ENCODE data around the gene FRMD4A.

Gene FRMD4A

DNA sequence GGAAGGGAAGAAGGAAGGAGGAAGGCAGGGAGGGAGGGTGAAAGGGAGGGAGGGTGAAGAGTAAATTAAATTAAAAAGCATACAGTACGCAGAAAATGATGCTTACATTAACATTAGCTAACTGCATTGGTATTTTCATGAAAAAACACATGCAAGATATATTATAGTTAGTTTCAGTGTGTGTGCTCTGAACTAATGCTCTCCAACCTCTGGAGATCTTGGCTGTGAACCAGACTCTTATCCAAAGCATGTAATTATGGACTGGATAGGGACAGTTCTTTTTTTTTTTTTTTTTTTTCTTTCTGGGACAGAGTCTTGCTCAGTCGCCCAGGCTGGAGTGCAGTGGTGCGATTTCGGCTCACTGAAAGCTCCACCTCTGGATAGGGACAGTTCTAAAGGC, 357.0 kb downstream of the FRMD4A start:
- no peak overlapping the region for H2AFZ ChIP-seq (ENCODE audit: low read depth, low read length)
- H3K36me3 ChIP-seq (ENCODE audit: insufficient read depth, low read length), result no peaks in the 10 kb centered on the region
- DNase-seq (no peak), ATAC-seq (ENCODE audit: insufficient read depth, low read depth) (no peak)
- H3K79me2 ChIP-seq (ENCODE audit: insufficient read depth, low read length), result no peaks in the 10 kb centered on the region
- no peak overlapping the region for H3K4me2 ChIP-seq (ENCODE audit: insufficient read depth, low read length)
- no peaks in the 10 kb centered on the region for H3K9me3 ChIP-seq (ENCODE audit: insufficient read depth, low read length, severe bottlenecking)
- no peak overlapping the region for H3K4me3 ChIP-seq (ENCODE audit: low read depth in 1 of 2, low read length in 2 of 2)
- no peak overlapping the region for H3K27ac ChIP-seq (ENCODE audit: low read length)
- no peak overlapping the region for H3K9ac ChIP-seq (ENCODE audit: low read depth, low read length)
- H3K4me1 ChIP-seq (ENCODE audit: insufficient read depth, low read length), result no peaks in the 10 kb centered on the region
- H4K20me1 ChIP-seq (ENCODE audit: insufficient read depth, low read length), result no peaks in the 10 kb centered on the region
- peaks cover 3% of the 10 kb centered on the region for H3K27me3 ChIP-seq (ENCODE audit: insufficient read depth, low read length, poor library complexity)
- TF ChIP-seq EZH2 (IDR thresholded peaks at IDR 0.05; ENCODE audit: borderline replicate concordance, low read depth, low read length, severe bottlenecking), result no peak
- TF ChIP-seq, protein P1, sequence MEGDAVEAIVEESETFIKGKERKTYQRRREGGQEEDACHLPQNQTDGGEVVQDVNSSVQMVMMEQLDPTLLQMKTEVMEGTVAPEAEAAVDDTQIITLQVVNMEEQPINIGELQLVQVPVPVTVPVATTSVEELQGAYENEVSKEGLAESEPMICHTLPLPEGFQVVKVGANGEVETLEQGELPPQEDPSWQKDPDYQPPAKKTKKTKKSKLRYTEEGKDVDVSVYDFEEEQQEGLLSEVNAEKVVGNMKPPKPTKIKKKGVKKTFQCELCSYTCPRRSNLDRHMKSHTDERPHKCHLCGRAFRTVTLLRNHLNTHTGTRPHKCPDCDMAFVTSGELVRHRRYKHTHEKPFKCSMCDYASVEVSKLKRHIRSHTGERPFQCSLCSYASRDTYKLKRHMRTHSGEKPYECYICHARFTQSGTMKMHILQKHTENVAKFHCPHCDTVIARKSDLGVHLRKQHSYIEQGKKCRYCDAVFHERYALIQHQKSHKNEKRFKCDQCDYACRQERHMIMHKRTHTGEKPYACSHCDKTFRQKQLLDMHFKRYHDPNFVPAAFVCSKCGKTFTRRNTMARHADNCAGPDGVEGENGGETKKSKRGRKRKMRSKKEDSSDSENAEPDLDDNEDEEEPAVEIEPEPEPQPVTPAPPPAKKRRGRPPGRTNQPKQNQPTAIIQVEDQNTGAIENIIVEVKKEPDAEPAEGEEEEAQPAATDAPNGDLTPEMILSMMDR (IDR thresholded peaks at IDR 0.05; ENCODE audit: borderline replicate concordance, extremely low read depth, low read length, poor library complexity, severe bottlenecking), result no peak

DNA sequence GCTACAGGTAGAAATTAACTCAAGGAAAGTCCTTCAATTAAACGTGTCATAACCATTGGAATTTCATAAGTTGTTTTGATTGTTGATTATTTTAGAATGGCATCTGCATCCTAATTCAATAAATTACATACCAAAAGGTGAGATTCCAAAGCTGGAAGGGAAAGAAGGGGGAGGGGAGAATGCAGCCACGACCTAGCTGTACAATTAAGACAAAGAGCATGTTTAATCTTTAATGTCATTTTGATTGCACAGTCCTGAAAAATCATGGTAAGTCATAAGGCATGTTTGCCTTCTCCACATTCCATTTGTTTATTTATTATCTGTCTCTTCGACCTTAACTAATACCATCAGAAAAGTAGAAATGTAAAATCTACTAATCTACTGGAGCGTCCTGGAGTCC, 358.1 kb downstream of the FRMD4A start:
- H3K79me2 ChIP-seq (ENCODE audit: insufficient read depth, low read length), result no peaks in the 10 kb centered on the region
- H3K4me1 ChIP-seq (ENCODE audit: insufficient read depth, low read length), result no peaks in the 10 kb centered on the region
- H3K36me3 ChIP-seq (ENCODE audit: insufficient read depth, low read length), result no peaks in the 10 kb centered on the region
- no peak overlapping the region for H3K4me3 ChIP-seq (ENCODE audit: low read depth in 1 of 2, low read length in 2 of 2)
- H3K9me3 ChIP-seq (ENCODE audit: insufficient read depth, low read length, severe bottlenecking), result no peaks in the 10 kb centered on the region
- H3K27ac ChIP-seq (ENCODE audit: low read length), result no peak overlapping the region
- ATAC-seq (ENCODE audit: insufficient read depth, low read depth) (no peak), DNase-seq (no peak)
- no peak overlapping the region for H3K4me2 ChIP-seq (ENCODE audit: insufficient read depth, low read length)
- H2AFZ ChIP-seq (ENCODE audit: low read depth, low read length), result no peak overlapping the region
- TF ChIP-seq EZH2 (IDR thresholded peaks at IDR 0.05; ENCODE audit: borderline replicate concordance, low read depth, low read length, severe bottlenecking), result no peak
- TF ChIP-seq, protein P1 (IDR thresholded peaks at IDR 0.05; ENCODE audit: borderline replicate concordance, extremely low read depth, low read length, poor library complexity, severe bottlenecking), result no peak
- H3K27me3 ChIP-seq (ENCODE audit: insufficient read depth, low read length, poor library complexity), result peaks cover 3% of the 10 kb centered on the region
- H4K20me1 ChIP-seq (ENCODE audit: insufficient read depth, low read length), result no peaks in the 10 kb centered on the region
- no peak overlapping the region for H3K9ac ChIP-seq (ENCODE audit: low read depth, low read length)

DNA sequence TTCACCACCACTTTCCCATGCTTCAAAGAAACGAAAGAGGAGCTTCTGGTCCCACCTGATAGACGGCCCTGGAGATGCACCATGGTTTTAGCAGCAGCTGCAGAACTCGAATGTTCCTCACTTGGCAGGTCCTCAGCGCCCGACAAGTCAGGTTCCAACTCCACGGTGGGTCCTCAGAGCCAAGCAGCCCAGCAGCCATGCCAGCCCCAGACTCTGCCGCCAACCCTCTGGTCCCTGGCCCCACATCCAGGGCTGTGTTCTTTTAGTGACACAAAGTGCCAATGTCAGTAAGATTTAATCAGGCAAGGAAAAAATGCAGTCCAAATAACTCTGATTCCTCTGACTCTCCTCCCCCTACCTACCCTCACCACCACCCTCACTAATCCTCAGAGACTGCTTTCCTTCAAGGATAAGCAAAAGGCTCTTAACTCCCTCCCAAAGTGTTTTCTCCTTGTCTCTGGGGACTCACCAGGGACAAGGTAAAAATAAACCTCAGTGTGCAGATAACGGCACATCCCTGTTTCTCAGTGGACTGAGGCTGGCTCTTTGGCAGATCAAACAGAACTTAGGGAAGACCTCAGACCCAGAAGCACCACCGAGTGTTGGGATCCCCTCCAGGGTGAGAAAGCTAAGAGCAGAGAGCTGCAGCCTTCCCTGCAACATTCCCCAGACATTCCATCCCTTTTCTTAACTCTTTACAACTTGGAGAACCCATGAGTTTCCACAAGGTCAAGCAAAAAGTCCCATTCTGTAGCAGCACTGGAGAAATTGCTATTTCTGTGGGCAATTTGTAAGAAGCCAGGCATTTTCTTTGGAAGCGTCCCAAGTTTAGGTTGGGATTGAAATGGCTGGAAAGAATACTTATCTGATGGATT, 358.9 kb downstream of the FRMD4A start:
- H3K36me3 ChIP-seq (ENCODE audit: insufficient read depth, low read length), result no peaks in the 10 kb centered on the region
- no peaks in the 10 kb centered on the region for H3K9me3 ChIP-seq (ENCODE audit: insufficient read depth, low read length, severe bottlenecking)
- no peak overlapping the region for H3K4me2 ChIP-seq (ENCODE audit: insufficient read depth, low read length)
- H3K27me3 ChIP-seq (ENCODE audit: insufficient read depth, low read length, poor library complexity), result peaks cover 2% of the 10 kb centered on the region
- DNase-seq (no peak), ATAC-seq (ENCODE audit: insufficient read depth, low read depth) (no peak)
- H3K9ac ChIP-seq (ENCODE audit: low read depth, low read length), result no peak overlapping the region
- H3K4me1 ChIP-seq (ENCODE audit: insufficient read depth, low read length), result no peaks in the 10 kb centered on the region
- H3K79me2 ChIP-seq (ENCODE audit: insufficient read depth, low read length), result no peaks in the 10 kb centered on the region
- H4K20me1 ChIP-seq (ENCODE audit: insufficient read depth, low read length), result no peaks in the 10 kb centered on the region
- H3K4me3 ChIP-seq (ENCODE audit: low read depth in 1 of 2, low read length in 2 of 2), result no peak overlapping the region
- H2AFZ ChIP-seq (ENCODE audit: low read depth, low read length), result no peak overlapping the region
- TF ChIP-seq, protein P1 (IDR thresholded peaks at IDR 0.05; ENCODE audit: borderline replicate concordance, extremely low read depth, low read length, poor library complexity, severe bottlenecking), result no peak
- TF ChIP-seq EZH2 (IDR thresholded peaks at IDR 0.05; ENCODE audit: borderline replicate concordance, low read depth, low read length, severe bottlenecking), result no peak
- H3K27ac ChIP-seq (ENCODE audit: low read length), result no peak overlapping the region
